SK-N-SH treated with all-trans-retinoic acid at 6 μM for 48 hours (cell line): ENCODE measurements around the gene ADRA2C.

Experiments
- CSDC2 ChIP-seq: fragments of 250-450 bp; sonication (Bioruptor Pico); IDR thresholded peaks from 2 replicates; pipeline ENCODE4 v1.5.0; 2020; ENCODE audit warnings: mild to moderate bottlenecking, moderate library complexity
- ISL1 ChIP-seq: fragments of 250-450 bp; sonication (Bioruptor Pico); IDR thresholded peaks from 2 replicates; pipeline ENCODE4 v2.1.2; 2022; ENCODE audit warnings: mild to moderate bottlenecking, moderate library complexity
- PPARA ChIP-seq: fragments of 250-450 bp; sonication (Bioruptor Pico); IDR thresholded peaks from 2 replicates; pipeline ENCODE4 v1.5.0; 2020; ENCODE audit warnings: mild to moderate bottlenecking, borderline replicate concordance
- SNAI2 ChIP-seq: fragments of 250-450 bp; sonication (Bioruptor Pico); IDR thresholded peaks from 2 replicates; pipeline ENCODE4 v1.5.0; 2020; ENCODE audit warnings: mild to moderate bottlenecking, moderate library complexity
- TCF4 ChIP-seq: fragments of 250-450 bp; sonication (Bioruptor Pico); IDR thresholded peaks from 2 replicates; pipeline ENCODE4 v1.8.0; 2021; ENCODE audit warnings: mild to moderate bottlenecking, moderate library complexity, borderline replicate concordance
- TOX ChIP-seq: fragments of 250-450 bp; sonication (Bioruptor Pico); IDR thresholded peaks from 2 replicates; pipeline ENCODE4 v1.8.0; 2021; ENCODE audit warnings: mild to moderate bottlenecking, moderate library complexity, borderline replicate concordance
- ZFP3 ChIP-seq: fragments of 250-450 bp; sonication (Bioruptor Pico); IDR thresholded peaks from 2 replicates; pipeline ENCODE4 v1.5.0; 2020; ENCODE audit warnings: mild to moderate bottlenecking, moderate library complexity
- ZFP30 ChIP-seq: fragments of 450-650 bp; formaldehyde crosslinking; IDR thresholded peaks from 2 replicates; pipeline ENCODE4 v1.5.0; 2022; ENCODE audit warnings: mild to moderate bottlenecking, moderate library complexity
- ZNF565 ChIP-seq: fragments of 450-650 bp; formaldehyde crosslinking; conservative IDR thresholded peaks from 2 replicates; pipeline ENCODE4 v1.5.0; 2020; ENCODE audit warnings: low read depth, mild to moderate bottlenecking, moderate library complexity
- TF ChIP-seq, protein P1 (sequence below): fragments of 250-450 bp; sonication (Bioruptor Pico); IDR thresholded peaks from 2 replicates; pipeline ENCODE4 v1.5.1; 2020; ENCODE audit warnings: low read depth, mild to moderate bottlenecking, moderate library complexity
- TF ChIP-seq, protein P2 (sequence below): fragments of 250-450 bp; sonication (Bioruptor Pico); IDR thresholded peaks from 2 replicates; pipeline ENCODE4 v1.5.1; 2021; ENCODE audit warnings: mild to moderate bottlenecking, moderate library complexity

DNA sequence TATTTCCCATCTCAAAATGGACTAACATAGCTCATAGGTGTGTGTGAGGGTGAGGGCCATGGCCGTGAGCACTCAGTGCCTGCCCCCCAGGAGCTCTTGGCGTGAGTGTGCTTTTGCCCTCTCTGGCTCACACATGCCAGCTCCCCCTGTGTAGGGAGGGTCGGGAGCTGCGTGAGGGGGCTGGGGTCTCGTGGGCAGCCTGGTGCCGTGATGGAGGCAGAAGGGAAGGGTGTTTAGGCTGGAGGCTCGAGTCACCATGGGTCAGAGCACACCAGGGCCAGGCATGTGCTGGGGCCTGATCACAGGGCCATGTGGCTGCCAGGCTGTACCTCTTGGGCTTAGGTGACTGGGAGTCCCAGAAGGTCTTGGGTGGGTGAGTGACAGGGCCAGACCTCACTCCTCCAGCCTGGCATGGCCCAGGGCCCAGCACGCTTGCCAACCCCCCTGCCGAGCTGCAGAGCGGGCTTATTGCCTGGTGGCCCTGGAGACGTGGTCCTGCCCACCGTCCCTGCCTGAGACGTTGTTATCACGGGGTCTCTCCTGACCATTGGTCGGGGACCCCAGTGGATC lies 44.0 kb downstream of the ADRA2C start:
- TF ChIP-seq, protein P1, sequence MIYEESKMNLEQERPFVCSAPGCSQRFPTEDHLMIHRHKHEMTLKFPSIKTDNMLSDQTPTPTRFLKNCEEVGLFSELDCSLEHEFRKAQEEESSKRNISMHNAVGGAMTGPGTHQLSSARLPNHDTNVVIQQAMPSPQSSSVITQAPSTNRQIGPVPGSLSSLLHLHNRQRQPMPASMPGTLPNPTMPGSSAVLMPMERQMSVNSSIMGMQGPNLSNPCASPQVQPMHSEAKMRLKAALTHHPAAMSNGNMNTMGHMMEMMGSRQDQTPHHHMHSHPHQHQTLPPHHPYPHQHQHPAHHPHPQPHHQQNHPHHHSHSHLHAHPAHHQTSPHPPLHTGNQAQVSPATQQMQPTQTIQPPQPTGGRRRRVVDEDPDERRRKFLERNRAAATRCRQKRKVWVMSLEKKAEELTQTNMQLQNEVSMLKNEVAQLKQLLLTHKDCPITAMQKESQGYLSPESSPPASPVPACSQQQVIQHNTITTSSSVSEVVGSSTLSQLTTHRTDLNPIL (CRISPR knock-in tag) = no peak
- no peak for TF ChIP-seq ZFP30
- TF ChIP-seq PPARA (CRISPR knock-in tag) = no peak
- no peak for TF ChIP-seq TCF4 (CRISPR knock-in tag)
- no peak for TF ChIP-seq ISL1 (CRISPR knock-in tag)
- TF ChIP-seq ZNF565 (CRISPR knock-in tag) = no peak
- no peak for TF ChIP-seq ZFP3
- no peak for TF ChIP-seq SNAI2 (CRISPR knock-in tag)
- TF ChIP-seq CSDC2 (CRISPR knock-in tag) = no peak
- no peak for TF ChIP-seq TOX (CRISPR knock-in tag)
- TF ChIP-seq, protein P2, sequence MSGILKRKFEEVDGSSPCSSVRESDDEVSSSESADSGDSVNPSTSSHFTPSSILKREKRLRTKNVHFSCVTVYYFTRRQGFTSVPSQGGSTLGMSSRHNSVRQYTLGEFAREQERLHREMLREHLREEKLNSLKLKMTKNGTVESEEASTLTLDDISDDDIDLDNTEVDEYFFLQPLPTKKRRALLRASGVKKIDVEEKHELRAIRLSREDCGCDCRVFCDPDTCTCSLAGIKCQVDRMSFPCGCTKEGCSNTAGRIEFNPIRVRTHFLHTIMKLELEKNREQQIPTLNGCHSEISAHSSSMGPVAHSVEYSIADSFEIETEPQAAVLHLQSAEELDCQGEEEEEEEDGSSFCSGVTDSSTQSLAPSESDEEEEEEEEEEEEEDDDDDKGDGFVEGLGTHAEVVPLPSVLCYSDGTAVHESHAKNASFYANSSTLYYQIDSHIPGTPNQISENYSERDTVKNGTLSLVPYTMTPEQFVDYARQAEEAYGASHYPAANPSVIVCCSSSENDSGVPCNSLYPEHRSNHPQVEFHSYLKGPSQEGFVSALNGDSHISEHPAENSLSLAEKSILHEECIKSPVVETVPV = no peak
